Activated T-helper 9 cell treated with anti-CD3 and anti-CD28 coated beads, Interleukin-2, amount 50 U/mL, for 16 hours (primary cell): ENCODE measurements around the gene CSMD2.

Experiments used
- DNase-seq: peaks from one replicate; pipeline ENCODE4 v3.0.0-alpha.2; 2020; ENCODE audit warnings: low read depth

Gene CSMD2

DNA sequence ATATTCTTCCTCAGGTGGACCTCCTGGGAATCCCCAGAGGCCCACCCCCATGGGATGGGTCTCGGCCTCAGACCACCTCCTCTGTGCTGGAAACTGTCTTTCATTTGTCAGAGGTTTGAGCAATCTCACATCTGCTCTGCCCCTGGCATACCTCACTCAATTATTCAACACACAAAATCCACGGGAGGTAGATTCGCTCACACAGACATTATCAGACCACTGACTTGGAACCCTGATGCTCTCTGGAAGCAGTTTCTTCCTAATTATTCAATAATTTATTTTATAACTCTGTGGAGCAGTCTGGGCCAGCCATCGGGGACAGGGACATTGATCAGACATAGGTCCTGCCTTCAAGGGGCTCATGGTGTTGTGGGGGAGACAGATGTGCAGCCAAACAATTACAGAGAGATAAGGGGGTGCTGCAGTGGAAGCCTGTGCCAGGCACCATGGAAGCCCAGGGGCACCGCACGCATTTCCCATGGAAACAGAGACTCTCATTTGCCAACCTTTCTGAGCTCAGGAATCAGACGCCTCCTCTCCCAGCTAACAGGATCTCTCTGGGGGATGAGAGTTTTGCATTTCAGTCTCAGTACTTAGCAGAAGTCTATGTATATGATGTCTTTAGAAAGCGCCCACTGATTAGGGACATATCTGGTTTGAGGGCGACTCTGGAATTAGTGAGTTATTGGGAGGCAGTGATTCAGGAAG lies 204.7 kb downstream of the CSMD2 start:
- no peak for DNase-seq

DNA sequence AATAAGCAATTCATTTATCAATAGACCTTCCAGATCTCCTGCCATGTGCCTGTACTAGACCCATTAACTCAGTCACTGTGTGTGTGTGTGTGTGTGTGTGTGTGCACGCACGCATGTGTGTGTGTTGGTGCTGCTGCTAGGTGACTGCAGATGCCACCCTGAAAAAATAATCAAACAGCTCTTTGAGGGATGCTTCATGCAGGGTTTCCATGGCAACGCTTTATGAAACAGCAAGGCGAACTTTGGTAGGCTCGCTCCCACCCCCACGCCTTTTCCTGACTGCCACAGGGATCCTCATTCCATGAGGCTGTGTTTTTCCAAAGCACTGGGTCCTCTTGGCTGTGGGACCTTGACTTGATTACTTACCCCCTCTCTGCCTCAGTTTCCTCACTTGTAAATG lies 207.2 kb downstream of the CSMD2 start:
- no peak for DNase-seq

DNA sequence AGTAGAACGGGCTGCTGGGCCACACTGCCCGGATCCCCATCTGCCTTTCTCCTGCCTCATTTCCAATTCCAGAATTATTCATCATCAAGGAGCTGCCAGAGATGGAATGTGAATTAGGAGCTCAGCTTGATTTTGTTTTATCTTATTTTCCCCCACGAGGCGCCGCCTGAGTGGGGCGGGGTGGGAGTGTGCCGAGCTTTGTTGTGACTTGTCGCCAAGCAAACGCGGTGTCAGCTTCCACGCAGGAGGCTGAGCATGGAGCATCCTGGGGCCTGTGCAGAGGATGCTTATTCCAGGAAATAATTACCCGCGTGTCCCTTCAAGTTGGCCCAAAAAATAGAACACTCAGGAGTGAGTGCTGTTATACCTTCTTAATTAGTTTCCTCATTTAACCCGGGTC lies 209.9 kb downstream of the CSMD2 start:
- no peak for DNase-seq

DNA sequence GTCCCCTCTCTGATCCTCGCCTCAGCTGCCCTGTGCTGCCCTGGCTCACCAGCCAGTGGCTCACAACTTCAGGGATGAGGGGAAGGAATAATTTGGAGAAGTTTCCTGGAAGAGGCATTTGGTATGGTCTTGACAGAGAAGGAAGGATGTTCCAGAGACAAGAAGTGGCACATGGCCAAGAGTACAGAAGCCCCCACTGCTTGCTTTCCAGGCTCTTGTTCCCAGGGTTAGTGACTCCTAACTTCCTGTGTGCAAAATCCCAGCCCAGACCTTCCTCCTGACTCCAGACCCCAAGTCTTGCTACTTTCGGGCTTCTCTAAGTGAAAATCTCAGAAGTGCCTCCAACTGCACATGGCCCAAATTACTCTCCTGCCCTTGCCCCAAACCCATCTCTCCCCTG lies 215.5 kb downstream of the CSMD2 start:
- DNase-seq = no peak

DNA sequence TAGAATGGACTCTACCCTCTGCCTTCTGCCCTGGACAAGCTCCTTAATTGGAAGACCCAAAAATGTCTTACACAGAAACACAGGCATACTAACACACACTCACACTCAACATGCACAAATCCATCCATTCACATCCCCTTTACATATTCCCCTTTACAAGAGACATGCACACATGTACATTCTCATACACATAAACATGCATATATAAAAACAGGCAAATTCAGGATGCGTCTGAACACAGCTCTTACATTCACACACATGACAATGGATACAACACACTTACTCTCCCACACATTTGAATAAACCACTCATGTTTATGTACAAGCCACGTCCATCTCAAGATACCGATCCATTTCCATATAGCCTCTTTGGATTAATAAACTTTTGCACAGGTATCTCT lies 216.7 kb downstream of the CSMD2 start:
- no peak for DNase-seq

DNA sequence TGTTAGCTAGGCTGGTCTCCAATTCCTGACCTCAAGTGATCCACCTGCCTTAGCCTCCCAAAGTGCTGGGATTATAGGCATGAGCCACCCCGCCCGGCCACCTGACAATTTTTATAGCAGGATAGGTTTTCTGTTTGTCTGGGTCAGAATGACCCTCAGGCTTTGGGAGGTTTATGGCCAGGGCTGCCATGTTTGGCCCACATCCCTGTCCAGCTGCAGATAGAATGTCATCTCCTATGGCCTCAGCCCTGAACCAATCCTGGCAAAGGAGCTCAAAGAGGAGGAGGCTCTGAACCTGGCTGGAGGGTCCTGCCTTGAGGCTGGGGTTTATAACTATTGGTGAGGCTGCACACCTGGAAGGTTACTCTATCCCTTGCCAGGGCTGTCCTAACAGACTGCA lies 218.2 kb downstream of the CSMD2 start:
- no peak for DNase-seq

DNA sequence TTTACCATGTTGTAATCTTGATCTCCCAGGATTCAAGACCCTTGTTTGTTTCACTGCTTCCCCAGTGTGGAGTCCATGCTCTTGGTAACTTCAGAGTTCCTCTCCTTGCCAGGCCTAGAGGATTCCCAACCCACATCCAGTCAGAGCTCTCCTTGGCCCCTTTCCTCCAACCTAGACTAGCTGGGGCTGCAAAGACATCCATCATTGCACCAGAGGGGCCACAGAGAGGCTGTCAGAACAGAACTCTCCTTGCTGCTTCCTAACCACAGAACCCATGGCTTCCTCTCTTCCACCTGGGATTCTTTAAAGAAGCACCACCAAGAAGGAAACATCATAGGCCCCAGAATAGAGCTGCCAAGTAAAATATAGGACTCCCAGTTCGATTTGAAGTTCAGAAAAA lies 220.2 kb downstream of the CSMD2 start:
- DNase-seq = no peak

DNA sequence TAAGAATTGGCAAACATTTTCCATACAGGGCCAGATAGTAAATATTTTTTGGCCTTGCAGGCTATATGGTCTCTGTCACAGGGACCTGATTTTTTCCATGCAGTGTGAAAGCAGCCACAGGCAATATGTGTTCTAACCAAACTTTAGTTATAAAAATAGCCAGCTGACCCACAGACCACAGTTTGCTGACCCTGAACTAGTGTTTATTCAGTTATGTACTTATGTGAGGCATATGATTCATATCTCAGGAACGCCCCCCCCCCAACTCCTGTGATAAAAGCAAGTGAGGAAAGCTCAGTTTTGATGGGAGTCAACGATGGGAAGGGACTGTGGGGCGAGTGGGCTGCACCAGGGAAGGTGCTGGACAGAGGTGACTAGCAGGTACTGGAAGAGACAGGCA lies 221.1 kb downstream of the CSMD2 start:
- DNase-seq = no peak

DNA sequence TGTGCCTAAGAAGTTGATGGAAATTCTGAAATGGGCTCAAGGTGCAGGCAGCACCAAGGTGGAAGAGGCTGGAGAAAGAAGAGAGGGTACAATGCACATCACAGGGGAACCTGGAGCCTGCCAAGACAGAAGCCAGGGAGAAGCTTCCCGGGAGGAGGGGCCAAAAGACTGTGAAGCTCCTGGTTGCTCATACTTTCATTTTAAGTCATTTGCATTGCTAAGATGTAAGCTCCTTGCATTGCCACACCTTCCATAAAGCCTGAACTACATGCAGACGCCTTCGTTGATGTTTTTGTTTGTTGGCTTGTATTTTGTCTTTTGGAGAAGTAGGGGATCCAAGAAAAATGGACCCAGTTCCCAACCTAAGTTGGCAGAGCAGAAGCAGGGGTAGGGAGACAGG lies 232.2 kb downstream of the CSMD2 start:
- DNase-seq = no peak

DNA sequence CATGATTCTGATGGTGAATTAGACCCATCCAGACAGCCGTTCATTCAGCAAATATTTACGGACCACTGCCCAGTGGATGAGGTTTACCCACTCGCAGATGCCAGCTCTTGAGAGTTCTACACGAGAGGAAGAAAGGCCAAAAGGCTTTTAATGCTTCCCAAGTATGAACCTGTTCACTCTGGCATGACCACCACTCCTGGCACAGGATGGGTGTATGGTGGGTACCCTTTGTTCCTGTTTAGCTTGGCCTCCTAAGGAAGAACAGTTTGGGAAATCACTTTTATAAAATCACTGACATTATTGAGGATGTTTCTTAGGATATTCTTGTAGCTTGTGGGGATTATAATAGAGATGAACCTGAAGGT lies 233.9 kb downstream of the CSMD2 start:
- no peak for DNase-seq

DNA sequence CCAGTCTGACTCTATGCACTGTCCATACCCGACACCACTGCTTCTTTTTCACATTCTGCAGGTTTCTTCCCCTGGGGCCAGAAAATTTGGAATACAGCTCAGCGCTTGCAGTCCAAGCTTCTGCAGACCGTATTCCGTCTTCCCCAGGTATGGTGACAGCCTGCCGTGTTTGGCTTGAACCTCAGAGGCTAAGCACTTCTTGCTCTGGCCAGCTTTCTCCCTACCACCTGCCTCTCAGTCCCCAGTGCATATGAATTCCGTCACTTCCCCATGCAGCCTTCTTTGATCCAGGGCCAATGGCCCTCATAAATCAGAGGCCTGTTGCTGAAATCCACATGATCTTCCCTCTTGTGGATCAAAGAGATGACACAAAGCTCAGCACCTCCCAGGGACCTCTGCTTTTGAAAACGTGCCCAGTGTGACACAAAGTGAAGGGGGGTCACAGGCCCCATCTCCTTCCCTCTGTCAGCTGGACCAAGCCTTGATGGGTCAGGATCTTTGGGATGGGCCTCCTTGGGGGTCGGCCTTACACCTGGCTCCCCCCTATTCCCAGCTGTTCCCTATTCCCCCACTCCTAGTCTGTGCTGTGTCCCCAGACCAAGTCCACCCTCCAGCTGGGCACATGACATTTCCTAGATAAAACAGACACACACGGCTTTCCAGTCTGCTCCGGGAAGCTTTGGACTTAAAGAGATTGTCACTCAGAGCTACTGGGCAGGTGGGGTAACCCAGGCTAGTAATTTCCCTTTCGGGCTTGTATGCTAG lies 234.5 kb downstream of the CSMD2 start:
- DNase-seq = no peak

DNA sequence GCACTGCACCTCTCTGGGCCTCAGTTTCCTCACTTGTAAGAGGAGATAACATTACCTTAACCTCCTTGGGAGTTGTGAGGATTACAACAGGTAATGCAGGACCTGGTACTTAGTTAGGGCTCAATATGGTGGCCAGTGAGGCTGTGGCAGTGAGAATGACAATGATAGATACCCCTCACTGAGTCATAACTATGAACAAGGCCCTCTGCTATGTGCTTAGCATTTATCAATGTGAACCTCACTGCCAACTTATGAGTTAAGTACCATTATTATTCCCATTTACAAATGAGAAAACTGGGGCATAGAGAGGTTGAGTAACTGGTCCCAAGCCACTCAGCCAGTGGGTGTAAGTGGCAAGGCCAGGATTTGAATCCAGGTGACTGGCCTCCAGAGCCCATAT lies 236.8 kb downstream of the CSMD2 start:
- no peak for DNase-seq

DNA sequence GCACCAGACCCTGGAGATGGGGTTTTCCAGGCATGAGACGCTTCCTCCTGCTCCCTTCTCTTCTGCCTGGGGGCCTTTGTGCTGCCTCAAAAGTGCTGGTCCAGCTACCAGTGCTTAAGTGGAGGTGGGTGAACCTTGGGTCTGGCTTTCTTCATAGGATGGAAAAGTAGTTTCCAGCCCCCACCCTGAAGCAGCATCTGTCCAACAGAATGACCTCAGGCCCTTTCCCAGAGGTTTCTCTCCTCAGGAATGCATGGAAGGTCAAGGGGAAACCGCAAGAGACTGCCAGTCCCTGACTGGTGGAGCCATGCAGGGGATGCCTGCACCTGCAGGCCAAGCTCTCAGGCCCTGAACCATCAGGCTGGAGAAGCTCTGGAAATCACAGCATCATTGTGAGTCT lies 237.3 kb downstream of the CSMD2 start:
- DNase-seq = no peak

DNA sequence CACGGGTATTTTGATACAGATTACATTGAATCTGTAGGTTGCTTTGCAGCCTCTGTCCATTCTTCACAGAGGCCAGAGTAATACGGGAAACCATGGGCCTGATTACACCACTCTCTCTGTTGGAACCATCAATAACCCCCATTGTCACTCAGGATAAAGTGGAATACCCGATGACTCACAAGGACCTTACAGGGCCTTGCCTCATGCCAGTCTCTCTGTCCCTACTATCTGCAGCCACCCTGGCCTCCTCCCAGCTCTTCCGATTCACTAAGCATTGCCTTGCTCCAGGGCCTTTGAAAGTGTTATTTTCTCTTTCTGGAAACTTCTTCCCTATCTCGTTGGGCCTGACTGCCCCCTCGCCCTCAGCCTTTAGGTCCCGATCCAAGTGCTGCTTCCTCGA lies 239.4 kb downstream of the CSMD2 start:
- DNase-seq = no peak

DNA sequence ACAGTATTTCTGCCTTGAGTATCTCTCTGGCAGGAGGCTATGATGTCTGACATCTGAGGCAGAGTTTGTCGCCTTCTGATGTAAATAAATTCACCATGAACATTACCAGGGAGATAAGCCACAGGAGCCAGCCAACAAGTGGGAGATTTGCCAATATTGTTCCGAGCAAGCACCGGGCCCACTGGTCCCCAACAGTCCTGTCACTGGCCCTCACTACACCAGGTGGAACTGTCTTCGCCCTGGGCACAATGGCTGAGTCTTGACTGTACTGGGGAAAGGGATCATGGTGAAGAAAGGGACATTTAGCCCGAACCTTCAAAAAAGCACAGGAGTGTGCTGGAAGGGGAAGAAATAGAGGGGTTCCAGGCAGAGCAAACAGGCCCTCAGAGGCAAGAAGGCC lies 243.7 kb downstream of the CSMD2 start:
- no peak for DNase-seq

DNA sequence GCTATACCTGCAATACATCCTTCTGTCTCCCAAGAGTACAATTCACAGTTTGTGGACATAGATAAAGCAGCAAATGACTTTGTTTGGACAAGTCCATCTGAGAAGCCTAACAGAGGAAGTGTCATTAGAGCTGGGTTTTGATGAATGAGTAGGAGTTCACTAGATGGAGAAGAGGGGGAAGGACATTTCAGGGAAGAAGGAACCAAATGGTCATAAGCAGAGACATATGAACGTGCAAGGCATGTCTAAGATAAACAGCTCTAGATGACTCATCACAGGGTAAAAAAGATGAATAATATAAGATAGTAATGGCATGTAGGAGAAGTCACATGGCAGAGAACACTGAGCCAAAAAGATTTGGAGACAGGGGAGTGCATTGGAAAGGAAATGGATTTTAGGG lies 246.7 kb downstream of the CSMD2 start:
- no peak for DNase-seq

DNA sequence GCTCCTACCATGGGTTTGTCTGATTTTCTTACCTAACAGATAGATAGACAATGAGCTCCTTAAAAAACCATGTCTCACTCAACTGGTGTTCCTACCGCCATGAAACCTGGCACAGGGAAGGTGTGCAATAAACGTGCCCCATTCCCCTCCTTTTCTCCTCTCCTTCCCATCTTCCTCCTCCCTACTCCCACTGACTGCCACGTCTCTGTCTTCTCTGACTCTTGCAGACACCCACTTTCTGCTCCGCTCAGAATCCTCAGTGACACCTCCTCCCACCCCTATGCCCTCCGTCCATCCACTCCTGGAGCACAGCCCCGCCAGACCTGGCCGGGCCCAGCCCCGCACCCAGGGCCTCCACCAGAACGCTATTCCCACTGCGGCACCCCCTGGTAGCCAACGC lies 248.2 kb downstream of the CSMD2 start:
- DNase-seq = no peak

DNA sequence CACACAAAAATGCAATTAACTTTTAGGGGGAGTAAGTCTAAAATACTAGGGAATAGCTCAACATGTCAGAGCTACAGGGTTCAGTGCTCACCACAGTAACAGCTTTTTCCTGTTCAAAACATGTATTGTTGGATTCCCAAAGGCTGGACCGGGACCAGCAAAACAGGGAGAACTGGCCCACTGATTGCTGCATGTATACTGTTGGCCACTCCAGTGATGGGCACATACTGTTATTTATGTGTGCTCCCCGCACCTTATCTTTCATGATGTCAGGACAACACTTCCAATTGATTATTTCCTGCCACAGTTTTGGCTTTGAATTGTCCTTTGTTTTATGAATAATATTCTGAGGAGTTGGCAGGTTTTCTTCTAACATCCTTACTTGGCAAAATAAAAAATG lies 250.5 kb downstream of the CSMD2 start:
- DNase-seq = no peak

DNA sequence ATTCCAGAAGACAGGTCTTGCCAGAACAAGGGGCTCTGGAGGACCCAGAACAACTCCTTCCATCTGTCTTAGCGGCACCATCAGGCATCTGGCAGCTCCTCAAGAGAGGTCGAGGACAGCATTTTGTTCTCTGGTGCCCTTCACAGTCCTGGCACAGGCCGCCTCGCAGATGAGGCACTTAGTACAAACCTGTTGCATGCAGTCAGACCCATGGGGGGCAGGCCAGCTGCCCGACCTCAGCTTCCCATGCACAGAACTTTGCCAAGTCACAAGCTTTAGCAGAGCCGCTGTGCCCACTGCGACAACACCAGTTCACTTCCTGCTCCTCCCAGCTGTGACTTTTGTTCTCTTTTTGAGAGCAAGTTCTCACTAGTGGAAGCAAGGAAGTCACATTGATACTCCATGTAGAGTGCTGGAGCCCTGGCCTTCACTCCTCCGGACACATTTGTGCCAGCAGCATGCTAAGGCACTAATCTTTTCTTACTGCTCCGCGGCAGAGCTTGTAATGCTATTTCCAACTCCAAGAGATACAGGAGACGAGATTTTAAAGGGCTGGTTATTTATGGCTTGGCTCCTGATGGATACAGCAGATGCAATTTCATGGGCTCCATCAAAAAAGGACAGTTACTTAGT lies 256.6 kb downstream of the CSMD2 start:
- DNase-seq = no peak

DNA sequence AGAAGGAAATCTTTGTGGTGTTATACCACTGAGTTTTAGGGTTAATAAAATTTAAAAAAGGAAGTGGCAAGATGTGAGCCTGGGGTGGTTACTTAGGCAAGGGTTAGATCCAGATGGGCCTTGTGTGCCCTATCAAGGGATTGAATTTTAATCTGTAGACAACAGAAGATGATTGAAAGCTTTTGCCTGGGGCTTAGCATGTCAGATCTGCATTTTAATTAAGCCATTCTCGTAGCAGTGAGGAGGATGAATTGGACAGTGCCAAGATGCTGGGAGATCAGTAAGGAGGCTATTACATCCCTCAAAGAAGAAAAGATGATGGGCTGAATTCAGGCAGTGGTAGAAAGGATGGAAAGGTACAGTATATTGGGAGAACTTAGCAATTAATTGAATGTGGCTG lies 258.9 kb downstream of the CSMD2 start:
- DNase-seq = no peak

DNA sequence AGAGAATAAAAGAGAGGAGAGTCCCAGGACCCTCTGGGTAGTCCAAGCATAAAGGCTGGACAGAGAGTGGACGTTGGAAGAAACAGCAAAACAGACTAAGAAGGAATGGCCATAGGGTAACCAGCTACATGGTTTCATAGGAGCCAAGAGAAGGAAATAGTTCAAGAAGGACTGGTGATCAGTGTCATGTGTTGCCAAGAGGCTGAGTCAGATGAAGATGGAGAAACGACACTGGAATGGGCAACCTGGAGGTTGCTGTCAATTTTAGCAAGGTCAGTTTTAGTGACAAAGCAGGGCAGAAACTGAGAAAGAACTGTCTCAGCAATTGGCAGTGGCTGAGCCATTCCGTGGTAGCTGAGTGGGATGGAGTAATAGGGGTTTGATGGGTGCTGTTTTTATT lies 259.8 kb downstream of the CSMD2 start:
- DNase-seq = no peak

DNA sequence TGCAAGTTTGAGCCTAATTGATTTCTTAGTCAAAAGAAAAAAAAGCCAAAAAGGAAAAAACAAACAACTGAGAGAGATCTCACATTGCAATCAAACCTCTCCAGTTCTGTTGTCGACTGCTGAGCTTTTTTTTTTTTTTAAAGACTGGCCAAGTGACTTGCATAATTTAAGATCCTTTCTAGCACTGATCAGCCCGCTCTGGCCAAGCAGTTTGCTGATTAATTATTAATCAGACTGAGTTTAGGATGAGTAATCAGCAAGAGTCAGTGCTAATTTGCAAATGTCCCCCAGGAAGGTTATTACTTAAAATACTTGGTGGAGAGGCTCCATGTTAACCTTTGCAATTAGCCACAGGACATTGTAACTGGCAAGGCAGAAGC lies 261.8 kb downstream of the CSMD2 start:
- no peak for DNase-seq

DNA sequence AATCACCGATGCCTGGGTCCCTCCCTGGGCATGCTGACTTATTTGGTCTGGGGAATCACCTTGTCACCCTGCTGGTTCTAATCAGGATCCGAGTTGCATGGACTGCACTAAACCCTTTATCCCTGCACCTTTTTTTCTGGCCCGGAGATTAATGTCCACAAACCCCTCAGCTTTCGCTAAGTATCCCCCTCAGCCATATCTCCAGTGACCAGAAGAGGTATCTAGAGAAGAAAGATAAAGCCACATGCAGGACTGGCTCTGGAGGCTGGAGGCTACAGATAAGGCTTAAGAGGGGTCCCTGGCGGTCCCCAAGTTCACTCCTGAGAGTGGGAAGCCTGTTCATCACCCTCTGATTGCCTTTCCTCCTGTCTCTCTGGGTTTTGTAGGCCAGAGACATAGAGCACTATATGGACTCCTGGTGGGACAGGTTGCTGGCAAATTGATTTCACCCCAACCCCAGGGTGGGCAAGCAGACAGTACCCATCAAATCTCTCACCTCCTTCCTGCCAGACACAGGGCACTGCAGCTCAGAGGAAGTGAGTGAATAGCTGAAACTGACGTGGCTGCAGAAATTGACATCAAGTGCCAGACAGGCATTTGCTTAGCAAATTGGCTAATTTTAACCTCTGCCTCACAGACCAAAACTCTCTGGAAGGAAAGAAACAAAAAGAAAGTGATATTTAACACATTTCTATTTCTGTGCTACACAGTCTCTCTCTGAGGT lies 262.4 kb downstream of the CSMD2 start:
- no peak for DNase-seq
